Pons (tissue), 1 donor: ENCODE measurements around the gene CFAP52.
"Not testable (repeated sequence)": the region's sequence is repeated elsewhere in the genome, so short reads cannot be mapped to it uniquely, and the experiment has no call there.

Experiments used
- DNase-seq: peaks from one replicate; pipeline ENCODE4 v3.0.0-alpha.2; 2016; ENCODE audit warnings: low spot score

The CFAP52 gene

DNA sequence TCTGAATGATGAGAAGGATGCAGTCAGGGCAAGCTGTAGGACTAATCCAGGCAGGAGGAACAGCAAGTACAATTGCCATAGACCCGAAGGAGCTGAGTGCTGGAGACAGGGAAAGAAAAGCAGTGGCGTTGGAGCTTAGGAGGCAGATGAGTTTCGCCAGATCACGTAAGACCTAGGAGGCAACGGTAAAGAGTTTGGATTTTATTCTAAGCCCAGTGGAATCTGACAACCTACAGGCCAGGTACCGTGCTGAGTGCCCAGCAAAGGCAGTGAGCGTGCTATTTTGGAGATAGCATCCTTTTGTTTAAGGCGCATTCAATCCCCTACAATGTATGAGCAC lies 70.1 kb downstream of the CFAP52 start:
- DNase-seq, result no peak

DNA sequence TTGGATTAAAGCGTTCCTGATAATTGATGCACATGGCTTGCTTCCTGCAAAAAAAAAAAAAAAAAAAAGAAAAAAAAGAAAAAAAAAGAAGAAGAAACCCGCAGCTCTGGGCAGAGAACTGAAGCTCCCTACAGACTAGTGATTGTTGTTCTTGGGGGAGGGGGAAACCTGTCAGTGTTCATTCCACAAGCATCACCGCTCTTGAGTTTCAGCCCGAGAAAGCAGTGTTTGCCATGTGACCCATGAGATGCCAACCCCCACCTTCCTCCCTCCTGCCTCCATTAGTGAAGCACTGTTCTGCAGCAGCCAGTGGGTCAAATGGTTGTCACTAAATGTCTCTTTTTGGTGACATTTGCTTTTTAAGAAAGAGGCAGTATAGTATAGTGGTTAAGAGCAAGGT lies 70.6 kb downstream of the CFAP52 start:
- no peak for DNase-seq

DNA sequence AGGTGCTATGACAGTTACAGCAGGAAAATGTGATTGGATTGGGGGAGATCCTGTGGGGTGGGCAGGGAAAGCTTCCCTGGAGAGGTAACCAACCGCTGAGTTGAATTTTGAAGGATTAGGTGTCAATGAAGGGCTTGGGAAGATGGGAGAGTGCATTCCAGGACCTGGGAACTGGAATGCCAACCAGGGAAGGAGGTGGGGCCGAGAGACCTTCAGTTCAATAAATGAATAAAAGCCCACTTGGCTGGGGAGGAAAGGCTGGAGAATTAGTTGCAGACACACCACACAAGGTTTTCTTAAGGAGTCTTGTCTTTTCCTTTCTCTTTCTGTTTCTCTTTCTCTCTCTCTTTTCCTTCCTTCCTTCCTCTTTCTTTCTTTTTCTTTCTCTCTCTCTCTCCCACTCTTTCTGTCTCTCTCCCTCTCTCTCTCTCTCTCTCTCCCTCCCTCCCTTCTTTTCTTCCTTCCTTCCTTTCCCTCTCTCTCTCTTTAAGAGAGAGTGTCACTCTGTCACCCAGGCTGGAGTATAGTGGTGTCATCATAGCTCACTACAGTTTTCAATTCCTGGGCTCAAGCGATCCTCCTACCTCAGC lies 72.2 kb downstream of the CFAP52 start:
- no peak for DNase-seq

DNA sequence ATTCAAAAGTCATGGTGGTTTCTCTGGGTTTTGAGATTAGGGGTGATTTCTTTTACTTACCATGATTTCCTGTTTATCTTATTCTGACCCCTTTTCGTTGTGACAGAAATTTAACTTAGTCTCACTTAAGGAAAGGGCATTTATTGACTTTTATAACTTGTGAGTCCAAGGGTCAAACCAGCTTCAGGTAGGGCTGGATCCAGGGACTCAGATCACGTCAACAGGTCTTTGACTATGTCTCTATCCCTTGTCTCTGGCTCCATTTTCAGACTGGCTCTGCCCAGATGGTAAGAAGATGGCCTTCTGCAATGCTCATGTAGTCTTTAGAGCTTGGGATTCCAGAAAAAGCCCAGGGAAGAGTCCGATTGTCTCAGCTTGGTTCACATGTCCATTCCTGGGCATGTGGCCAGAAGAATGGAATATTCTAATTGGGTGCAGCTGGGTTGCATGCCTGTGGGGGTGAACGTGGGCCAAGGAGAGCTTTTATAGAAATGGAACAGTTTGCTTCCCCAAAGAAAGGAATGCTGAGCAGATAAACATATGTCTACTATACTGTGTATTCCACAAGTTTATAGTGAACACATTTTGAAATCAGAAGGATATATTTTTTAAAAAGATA lies 82.3 kb downstream of the CFAP52 start:
- no peak for DNase-seq

DNA sequence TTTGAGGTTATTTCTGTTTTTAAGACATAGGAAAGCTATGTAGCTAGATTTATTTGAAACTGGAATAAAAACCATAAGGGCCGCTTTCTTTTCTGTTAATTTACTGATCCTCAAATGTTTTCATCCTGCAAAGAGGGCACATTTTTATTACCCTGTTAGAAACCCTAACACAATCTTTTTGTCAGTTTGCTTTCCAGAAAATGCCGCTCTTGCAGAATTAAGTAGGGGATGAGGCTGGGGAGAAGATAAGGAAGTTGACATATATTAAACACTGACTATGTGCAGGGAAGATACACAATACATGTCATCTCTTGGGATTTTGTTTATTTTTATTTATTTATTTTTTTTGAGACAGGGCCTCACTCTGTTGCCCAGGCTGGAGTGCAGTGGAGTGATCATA lies 84.6 kb downstream of the CFAP52 start:
- no peak for DNase-seq

DNA sequence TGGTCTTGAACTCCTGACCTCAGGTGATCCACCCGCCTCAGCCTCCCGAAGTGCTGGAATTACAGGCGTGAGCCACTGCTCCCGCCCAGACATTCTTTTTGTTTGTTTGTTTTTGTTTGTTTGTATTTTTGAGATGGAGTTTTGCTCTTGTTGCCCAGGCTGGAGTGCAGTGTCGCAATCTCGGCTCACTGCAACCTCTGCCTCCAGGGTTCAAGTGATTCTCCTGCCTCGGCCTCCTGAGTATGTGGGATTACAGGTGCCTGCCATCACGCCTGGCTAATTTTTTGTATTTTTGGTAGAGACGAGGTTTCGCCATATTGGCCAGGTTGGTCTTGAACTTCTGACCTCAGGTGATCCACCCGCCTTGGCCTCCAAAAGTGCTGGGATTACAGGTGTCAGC lies 87.1 kb downstream of the CFAP52 start:
- DNase-seq, result not testable (repeated sequence)

DNA sequence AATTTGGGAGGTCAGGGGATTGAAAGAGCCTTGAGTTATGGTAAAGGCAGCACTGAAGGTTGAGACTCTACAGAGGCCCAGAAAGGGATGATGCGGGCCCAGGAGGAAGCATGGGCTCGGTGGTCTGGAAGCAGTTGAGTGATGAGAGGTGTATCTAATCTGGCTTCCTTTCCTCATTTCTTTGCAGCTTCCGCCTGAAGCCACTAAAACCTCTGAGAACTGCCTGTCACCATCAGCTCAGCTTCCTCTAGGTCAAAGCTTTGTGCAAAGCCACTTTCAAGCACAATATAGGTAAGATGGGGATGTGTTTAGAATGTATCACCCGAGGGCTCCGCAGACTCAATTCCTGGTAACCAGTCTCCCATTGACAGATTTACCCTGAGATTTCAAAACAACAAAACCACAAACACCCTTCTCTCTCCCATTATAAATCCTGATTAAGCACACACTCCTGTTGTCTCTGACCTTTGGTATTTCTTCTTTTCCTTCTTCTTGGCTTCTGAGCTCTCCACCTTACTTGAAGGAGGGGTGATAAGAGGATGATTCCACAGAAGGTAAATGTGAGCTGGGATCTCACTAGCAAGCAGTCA lies 90.1 kb downstream of the CFAP52 start:
- no peak for DNase-seq

DNA sequence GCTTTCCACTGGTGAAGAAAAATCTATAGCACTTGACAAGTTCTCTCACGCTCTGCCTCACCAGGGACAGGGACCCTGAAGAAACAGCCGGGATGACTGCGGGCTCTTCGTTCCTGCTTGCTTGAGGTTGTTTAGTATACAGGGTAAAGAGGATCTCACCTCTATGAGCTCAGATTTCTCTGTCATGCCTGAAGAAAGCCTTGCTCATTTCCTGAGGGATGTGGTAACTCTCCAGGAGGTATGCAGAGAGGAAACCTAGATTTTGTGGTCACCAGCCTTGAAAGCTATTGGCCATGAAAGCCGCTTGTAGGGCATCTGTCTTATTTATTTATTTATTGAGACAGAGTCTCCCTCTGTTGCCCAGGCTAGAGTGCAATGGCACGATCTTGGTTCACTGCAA lies 92.1 kb downstream of the CFAP52 start:
- no peak for DNase-seq

DNA sequence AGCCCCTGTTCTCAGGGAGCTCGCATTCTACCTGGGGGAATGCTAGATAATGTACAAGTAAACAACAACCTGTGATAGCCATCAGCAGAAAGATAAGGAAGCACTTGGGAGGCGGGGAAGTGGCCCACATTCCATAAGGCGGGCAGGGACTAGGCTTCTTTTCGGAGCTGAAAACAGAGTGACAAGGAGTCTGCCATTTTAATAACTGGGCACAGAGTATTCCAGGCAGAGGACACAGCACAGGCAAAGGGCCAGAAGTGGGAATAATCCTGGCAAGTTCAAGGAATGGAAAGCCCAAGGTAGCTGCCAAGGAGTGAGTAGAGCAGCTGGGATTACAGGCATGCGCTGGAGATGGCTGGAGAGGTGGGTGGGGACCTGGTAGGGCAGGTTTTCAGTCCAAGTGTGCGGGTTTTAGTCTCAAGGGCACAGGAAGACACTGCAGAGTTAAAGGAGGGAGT lies 93.1 kb downstream of the CFAP52 start:
- no peak for DNase-seq

DNA sequence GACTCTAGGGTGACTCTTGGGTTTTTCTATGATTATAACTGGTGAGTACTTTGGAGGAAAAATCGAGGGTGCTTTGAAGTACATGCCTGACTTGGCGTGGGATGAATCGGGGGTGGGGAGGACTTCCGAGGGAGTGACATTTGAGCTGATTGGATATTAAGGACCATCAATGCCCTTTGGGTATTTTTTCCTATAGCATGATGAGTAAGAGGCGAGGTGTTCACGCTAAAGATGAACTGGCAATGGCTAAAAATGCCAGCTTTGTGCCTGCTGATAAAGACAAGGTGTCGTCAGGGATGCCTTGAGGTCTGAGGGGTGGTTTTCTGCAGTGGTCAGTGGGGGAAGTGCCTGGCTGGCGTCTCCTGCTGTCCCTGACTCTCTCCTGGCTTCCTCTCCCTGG lies 94.2 kb downstream of the CFAP52 start:
- DNase-seq, result no peak

DNA sequence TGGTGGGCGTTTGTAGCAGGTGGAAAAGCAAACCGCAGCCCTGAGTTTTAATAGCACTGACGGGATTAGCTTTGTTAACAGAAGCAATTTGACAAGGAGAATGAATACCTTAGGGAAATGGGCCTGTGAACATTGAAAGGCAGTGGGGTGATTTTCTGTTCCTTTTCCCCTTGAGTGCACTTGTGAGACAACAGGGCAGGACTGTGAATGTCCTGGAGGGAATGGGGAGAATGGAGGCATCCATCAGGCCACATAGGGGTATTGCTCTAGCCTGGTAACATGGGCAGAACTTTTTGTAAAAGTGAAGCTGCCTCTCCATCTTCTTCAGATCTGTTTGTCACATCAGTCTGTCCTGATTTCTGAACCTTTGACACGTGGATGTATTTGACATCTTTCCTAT lies 95.1 kb downstream of the CFAP52 start:
- no peak for DNase-seq

DNA sequence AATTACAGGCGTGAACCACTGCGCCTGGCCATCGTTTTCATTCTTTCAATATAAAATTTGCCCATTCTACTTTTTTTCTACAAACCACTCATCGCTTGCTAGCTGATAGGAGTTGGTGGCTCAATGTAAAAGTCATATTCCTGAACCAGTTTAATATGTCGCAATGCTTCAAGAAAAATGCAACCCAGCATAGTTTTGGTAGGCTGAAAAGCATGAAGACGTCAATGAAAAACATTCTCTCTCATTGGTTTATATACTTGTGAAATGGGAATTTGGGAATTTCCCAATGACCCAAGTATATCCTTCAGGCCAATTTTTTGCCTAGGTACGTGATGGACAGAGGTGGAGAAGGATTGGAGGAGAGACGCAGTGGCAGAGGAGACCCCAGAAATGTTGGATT lies 95.8 kb downstream of the CFAP52 start:
- DNase-seq, result no peak

DNA sequence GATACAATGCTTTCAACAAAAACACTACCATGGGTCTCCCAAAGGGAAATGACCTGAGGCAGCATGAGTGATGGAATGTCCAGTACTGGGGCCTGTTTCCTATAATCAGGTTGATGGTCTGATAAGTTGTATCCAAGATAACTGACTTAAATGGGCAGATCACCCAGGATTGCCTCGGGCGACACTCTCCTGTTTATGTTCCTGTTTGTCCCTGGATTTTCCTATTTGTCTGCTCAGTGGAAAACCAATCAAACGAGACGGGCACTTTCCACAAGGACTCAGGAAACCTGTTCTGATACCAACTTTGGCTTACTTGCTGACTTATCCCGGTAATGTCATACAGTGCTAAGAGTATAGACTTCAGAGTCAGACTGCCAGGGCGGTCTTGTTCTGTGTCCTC lies 96.2 kb downstream of the CFAP52 start:
- DNase-seq, result no peak

DNA sequence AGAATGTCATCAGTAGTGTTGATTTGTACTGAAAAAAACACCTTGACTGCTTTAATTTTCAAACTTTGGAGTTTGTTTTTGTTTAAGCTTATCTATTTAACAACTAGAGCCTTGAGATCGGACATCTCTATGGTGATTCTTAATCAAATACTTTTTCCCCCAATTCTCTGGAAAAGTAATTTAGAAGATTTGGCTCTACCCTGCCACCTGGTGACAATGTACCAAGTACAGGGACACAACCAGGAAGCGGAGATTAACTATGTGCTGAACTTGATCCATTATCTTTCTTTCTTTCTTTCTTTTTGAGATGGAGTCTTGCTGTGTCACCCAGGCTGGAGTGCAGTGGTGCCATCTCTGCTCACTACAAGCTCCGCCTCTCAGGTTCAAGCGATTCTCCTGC lies 99.6 kb downstream of the CFAP52 start:
- DNase-seq, result no peak

DNA sequence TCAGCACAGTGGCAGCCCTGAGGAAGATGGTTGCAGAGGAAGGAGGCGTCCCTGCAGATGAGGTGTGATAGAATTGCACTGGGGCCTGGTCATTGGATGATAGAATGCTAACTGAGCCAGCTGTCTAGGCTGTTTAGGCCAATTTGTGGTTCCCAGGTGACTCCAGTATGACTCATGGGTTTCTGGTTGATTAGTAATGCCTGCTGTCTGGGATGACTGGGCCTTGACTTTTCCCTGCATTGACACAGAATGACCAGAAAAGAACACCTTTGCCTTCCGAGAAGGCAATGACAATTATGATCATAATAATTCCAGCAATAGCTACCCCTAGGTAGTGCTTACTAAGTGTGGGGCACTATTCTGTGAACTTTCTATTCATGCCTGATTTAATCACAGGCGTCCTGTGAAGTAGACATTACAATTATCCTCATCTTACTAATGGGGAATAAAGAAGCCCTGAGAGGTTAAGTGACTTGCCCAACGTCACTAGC lies 100.4 kb downstream of the CFAP52 start:
- DNase-seq, result no peak

DNA sequence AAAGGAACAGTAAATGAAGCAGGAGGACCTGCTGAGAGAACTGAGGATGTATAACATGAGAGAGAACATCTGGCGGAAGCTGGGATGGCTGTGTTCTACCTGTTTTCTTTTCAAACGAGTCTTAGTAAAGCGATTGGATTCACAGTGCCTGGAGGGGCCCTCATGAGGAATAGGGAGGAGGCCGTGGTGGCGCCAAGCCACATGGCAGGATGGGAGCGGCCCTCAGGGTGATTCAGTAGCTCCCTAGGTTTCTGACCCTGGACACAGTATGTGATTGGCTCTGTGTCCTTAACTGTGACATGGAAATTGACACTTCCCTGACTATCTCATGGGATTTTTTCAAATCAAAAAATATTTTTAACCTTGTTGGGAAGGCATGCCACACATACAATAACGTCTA lies 101.0 kb downstream of the CFAP52 start:
- no peak for DNase-seq

DNA sequence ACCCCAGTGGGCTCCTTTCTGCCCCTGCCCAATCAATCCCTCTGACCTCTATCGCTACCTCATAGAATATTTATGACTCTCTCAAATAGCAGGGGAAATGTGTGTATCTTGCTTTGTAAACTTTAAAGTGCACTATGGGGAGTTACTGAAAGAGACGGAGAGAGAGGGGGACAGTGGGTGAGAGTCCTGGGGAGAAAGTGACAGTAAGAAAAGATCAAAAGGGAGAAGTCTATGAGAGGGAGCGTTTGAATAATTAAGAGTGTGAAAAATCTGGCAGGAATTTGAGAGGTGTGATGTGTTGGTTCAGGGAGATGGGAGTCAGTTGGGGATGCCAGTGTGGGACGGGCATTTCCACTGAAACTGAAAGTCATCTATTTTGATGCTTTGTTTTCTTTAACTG lies 101.5 kb downstream of the CFAP52 start:
- no peak for DNase-seq

DNA sequence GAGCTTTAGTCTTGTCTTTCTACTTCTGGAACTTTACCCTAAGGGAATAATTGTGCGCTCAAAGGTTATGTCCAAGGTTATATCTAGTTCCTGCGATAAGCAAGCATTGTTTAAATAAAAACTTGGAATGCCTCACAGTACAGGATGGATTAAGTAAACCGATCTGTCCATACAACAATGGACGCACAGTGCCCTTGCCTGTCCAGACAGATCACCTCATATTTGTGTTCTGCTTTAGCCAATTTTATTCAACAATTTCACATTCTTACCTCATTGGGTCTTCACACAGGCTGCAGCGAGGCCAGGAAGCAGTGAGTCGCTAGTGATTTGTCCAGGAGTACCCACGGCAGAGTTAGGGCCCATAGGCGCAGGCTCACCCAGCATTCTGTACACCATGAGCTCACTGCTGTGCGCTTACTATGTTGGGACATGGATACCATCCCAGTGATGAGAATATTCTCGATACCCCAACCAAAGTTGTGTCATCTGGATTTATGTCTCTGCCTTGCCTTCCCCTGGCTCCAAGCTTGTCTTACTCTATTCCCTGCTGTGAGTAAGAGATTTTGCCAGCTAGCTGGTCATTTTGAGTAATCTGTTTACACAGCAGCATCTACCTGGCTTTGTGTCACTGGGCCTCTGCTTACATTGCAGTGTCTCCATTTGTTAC lies 108.6 kb downstream of the CFAP52 start:
- DNase-seq, result no peak
